Fibroblast of lung (primary cell): Measurements from ENCODE around the gene TOP1.

Source experiments
- CTCF ChIP-seq, 2 donors: IDR thresholded peaks in 1 of 2; conservative IDR thresholded peaks in 1 of 2; 1 replicate in 1 of 2; 2 replicates in 1 of 2; pipeline ENCODE4 v1.5.1; 2011 to 2012; ENCODE audit warnings: low read length in 2 of 2, control low read depth in 1 of 2, inconsistent platforms in 1 of 2, low read depth in 1 of 2, mild to moderate bottlenecking in 1 of 2
- EZH2 ChIP-seq: IDR thresholded peaks from 2 replicates; pipeline ENCODE4 v1.5.1; 2012; ENCODE audit warnings: low read length, control low read depth, mild to moderate bottlenecking; ENCODE audit errors: missing control alignments

- TF ChIP-seq CTCF (conservative IDR thresholded peaks at IDR 0.05 in 1 of 2, IDR thresholded peaks at IDR 0.05 in 1 of 2; ENCODE audit: low read depth in 1 of 2, low read length in 2 of 2) (no peak), EZH2 (no peak)
Measured at GRCh38 chr20:41057999-41058673, 29.5 kb downstream of the TOP1 start.
